Measurements from ENCODE around the gene JPH4.
A peak's percentile ranks its signal among the peaks of the same experiment; 100 is the strongest.
"Not testable (repeated sequence)": the region's sequence is repeated elsewhere in the genome, so short reads cannot be mapped to it uniquely, and the experiment has no call there.

The JPH4 gene

DNA sequence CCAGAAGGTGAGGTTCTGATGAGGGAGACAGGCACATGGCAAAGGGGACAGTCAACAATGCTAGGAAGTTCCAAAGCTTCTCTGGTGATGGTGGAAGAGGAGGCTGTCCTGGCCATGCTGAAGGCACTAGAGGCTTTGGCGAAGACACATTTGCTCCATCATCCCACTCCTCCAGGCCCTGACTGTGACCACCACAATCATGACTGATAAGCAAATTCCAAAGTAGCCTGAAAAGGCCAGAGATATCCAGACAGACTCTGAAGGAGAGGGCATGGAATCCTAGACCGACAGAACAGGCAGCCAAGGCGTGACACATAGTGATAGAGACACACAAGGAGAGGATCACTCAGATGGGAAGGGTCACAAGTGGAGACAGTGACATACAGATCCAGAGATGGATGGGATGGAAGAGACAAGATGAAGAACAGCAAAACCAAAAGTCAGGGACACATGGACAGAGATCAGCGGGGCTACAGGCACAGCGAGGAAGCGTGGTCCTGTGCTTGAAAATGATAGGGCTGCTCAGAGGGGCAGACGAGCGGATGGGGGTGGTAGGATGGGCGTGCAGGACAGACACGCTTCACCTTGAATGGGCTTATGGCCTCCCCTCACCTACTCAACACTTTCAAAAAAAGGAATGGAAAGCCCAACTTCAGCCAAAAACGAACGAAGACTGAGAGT, 28.3 kb downstream of the JPH4 start:
- DNase-seq, result peak in 2 of 58 donors; percentile 48 to 52

DNA sequence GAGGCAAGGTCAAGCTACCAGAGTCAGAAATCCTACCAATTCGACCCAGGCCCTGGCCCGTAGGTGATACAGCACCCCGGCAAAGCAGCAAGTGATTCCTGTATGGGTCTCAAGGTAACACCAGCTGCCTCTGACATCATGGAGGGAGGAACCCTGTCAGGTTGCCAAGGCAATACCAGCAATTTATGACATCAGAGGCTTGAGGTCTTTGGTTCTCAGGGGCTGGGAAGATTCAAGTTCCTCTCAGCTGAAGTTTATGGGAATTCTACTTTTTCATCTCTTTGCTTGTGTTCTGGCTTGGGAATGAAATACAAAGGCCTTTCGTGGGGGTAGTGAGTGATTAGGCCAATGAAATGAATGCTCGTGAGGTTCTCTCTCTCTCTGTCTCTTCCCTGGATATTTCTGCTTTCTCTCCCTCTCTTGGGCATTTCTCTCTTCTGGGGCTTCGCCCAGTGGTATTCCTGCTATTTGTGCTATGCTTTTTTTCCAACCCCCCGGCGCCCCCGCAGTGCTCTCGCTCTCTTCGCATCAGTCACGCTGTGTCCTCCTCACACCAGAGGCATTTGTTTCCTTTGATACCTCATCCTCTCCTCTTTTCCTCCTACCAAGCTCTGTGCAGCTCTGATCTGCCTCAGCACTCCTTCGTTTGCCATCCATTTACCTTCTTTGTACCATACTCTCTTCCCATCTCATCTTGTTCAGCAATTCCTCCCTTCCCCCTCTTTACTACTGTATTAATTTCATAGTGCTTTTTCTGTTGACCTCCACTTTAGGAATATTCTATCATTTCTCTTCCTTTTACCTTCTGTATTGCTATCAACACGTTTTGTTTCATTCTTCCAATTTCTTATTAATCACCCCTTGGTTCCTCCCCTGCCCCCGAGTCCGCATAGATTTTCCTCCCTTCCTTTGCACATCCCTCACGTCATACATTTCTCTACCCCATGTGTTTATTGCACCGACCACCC, 30.0 kb downstream of the JPH4 start:
- peak in 2 of 58 donors; percentile 17 to 22 for DNase-seq

GRCh38 chr14:23547924-23548323, 30.7 kb downstream of the JPH4 start:
- DNase-seq, result no peak

- no peak for DNase-seq
Measured at GRCh38 chr14:23546450-23547035, 32.0 kb downstream of the JPH4 start.

- DNase-seq, result no peak
Measured at GRCh38 chr14:23545740-23546365, 32.7 kb downstream of the JPH4 start.

DNA sequence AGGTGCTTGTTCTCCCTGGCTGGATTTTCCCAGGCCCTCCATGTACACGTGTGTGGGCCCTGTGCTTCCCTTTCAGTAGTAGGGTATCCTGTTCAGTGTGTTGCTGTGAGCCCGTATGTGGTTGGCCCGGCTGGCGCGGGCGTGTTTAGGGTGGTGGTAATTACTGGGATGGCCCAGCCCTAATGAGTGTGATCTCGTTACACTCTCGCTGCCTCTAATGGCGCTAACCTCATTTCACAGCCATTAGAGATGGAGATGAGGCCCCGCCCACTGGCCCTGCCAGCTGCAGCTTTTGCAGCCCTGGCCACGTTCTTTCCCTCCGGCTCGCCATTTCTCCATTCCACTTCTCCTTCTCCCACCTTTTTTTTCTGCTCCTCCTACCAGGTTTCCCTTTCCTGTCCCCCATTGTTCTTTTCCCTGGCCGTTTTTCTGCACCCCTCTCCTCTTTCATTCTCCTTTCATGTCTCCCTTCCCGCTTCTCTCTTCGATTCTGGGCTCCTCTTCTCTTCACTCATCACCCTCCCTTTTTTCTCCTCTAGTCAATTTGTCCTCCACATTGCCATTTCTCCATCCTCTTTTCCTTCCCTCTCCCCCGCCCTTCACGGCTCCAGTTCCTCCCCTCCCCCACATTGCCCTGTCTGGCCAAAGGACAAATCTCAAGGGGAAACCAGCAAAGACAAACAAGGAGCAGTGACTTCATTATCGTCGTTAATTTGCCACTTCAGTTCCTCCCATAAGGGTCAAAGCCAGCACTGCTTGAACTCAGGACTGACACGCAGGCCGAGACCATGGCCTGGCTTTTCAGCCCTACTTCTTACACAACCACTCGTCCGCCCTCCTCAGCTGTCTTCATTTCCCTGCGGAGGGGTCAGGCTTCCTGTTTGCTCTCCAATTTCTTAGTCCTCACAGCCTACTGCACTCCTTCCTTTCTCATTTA, 33.8 kb downstream of the JPH4 start:
- peak in 35 of 58 donors; percentile 8 to 67 (median 38) for DNase-seq

- DNase-seq, result no peak
Measured at GRCh38 chr14:23543403-23543802, 35.2 kb downstream of the JPH4 start.

DNA sequence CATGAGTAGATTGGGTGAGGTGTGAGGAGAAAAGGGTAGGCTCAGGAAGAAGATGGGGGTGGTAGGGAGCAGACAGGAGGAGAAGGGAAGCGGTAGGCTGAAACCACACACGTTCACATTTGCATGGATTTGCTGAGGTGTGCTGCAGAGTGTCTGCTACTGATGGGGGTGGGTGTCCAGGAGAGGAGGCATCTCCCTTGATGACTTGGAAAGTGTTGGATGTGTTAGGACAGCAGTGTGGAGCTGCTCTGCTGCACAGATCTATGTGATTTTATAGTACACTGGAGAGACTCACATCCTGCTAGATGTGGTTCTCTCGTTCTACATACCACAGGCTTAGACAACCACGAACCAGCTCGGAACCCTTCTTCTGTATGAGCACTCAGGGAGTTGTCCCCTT, 36.3 kb downstream of the JPH4 start:
- no peak for DNase-seq

- DNase-seq, result no peak
Measured at GRCh38 chr14:23540141-23540469, 38.5 kb downstream of the JPH4 start.

DNA sequence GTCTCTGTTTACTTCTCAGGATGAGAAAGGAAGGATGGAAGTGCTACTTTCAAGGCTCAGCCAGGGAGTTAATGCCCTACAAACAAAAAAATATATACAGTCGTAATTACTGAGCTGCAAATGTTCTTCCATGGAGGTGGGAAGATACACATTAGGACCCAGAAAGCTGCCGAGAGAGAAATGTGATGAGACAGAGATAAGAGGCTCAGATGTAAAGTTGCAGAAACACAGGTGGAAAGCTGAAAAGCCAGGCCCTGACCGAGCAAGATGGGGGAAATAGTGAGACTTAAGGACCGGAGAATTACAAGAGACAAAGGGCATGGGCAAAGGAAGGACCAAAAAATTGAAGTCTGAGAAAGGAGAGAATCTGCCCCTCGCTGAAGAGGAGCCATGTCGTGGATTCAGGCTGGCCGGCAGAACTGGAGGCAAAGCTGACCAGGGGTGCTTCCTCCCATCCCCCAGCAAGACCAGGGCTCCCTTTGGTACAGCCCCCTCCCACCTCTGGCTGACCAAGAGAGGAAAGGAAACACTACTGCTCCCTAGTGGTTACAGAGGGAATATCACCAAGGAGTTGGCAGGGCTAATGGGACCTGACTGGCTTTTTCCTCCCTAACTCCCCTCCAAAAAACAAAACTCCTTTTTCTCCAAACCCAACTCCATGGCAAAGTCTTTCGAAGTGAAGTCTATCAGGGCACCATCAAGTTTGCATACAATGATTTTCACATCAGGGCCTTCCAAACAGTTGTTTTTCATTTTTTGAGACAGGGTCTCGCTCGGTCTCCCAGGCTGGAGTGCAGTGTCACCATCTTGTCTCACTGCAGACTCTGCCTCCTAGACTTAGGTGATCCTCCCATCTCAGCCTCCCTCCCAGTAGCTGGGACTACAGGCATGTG, 39.1 kb downstream of the JPH4 start:
- DNase-seq, result peak in 29 of 58 donors; percentile 19 to 77 (median 34)

DNA sequence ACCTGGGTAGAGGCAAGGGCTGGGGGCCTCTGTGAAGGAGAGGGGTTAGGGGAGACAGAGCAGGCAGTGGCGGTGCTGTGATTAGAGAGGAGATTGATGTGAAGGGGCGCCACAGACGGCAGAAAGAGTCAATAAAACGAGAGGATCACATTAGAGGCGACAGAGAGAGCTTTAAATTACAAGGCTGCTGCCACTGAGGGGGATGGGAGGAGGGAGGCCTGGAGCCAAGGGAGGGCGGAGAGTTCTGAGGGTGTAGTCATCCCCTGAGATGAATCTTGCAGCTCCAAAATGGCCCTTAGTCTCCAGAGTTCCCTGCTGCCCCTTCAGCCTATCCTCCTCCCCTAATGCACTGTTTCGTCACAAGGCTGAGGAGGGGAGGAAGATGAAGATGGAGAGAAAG, 39.8 kb downstream of the JPH4 start:
- peak in 37 of 58 donors; percentile 16 to 73 (median 41) for DNase-seq

DNA sequence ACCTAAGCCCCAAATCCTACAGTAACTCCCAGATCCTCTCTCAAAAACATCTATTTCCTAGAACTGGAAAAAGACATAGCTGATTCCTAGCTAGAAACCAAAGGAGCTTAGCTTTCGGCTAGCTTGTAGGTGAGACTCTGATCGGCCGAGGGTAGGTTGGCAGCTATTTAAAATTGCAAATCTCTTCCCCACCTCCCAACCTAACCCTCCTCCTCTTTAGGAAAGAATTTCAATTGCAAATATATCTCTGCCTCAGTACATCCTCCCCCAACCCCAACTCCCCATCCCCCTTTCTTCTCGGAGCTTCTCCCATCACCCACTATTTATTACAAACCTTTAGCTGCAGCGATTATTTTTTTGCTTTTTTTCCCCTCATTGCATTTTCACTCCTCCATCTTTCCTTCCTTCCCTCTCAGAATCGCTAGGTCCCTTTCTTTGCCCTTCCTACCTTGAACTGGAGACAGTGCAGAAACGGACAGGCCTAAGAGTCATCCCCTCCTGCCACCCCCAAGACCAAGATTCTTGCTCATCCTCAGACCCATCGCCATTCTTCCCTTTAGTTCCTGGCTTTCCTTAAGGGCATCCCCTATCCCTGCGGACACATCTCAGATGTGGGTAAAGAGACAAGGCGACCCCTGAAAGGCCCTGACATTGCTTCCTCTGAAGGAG, 40.4 kb downstream of the JPH4 start:
- no peak for DNase-seq

GRCh38 chr14:23537351-23538049, 41.1 kb downstream of the JPH4 start:
- peak in 6 of 58 donors; percentile 16 to 41 (median 34) for DNase-seq

DNA sequence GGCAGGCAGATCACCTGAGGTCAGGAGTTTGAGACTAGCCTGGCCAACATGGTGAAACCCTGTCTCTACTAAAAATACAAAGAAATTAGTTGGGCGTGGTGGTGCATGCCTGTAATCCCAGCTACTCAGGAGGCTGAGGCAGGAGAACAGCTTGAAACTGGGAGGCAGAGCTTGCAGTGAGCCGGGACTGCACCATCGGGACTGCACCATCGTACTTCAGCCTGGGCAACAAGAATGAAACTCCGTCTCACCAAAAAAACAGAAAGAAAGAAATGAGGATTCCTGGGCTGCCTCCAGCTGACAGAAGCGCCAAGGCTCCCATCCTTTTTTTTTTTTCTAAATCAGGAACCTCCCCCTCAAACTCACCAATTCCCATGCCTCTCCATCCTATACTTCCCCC, 41.7 kb downstream of the JPH4 start:
- not testable (repeated sequence) for DNase-seq

- no peak for DNase-seq
Measured at GRCh38 chr14:23536494-23536893, 42.1 kb downstream of the JPH4 start.

GRCh38 chr14:23535943-23536342, 42.6 kb downstream of the JPH4 start:
- no peak for DNase-seq

- no peak for DNase-seq
Measured at GRCh38 chr14:23533652-23534435, 44.7 kb downstream of the JPH4 start.

All from anterior cingulate cortex (tissue), 58 donors.